HepG2 (cell line): ENCODE data around the gene CCDC28A. TPM values are rescaled to one million over a fixed set of nuclear protein-coding genes. Genes with fewer than 3 reads are reported as not detected.

Source experiments
- ARID3A ChIP-seq: IDR thresholded peaks from 2 replicates; pipeline ENCODE4 v1.6.1; 2012; ENCODE audit warnings: low read depth, low read length, improper control_type of control experiment
- CEBPG ChIP-seq: IDR thresholded peaks from 2 replicates; pipeline ENCODE4 v1.6.1; 2016
- CREB1 ChIP-seq, 2 experiments: fragments of 450-650 bp in 1 of 2; IDR thresholded peaks; 2 replicates each; pipeline ENCODE4 v1.6.1; 2016 to 2017; ENCODE audit warnings: control low read depth in 1 of 2, mild to moderate bottlenecking in 1 of 2, missing compliant biosample characterization in 1 of 2, missing genetic modification characterization in 1 of 2
- HMG20A ChIP-seq: IDR thresholded peaks from 2 replicates; pipeline ENCODE4 v1.6.1; 2016; ENCODE audit warnings: borderline replicate concordance
- HMGXB4 ChIP-seq, 2 experiments: sonication (generic) in 1 of 2; formaldehyde crosslinking in 1 of 2; IDR thresholded peaks; 2 replicates each; pipeline versions ENCODE4 v1.4.0 to v1.6.1; 2018 to 2020; ENCODE audit warnings: missing genetic modification reagents in 2 of 2, borderline replicate concordance in 1 of 2, low read depth in 1 of 2, mild to moderate bottlenecking in 1 of 2, missing biosample characterization in 1 of 2
- HNF4G ChIP-seq, 2 experiments: sonication (generic) in 1 of 2; formaldehyde crosslinking in 1 of 2; IDR thresholded peaks; 2 replicates each; pipeline versions ENCODE4 v1.4.0 to v1.6.1; 2011 to 2020; ENCODE audit warnings: borderline replicate concordance in 2 of 2, low read depth in 2 of 2, mild to moderate bottlenecking in 2 of 2, low read length in 1 of 2, missing genetic modification reagents in 1 of 2, moderate library complexity in 1 of 2
- KLF13 ChIP-seq: sonication (generic); formaldehyde crosslinking; IDR thresholded peaks from 2 replicates; pipeline ENCODE4 v1.4.0; 2020; ENCODE audit warnings: mild to moderate bottlenecking, missing genetic modification reagents
- MAFG ChIP-seq: sonication (generic); formaldehyde crosslinking; IDR thresholded peaks from 2 replicates; pipeline ENCODE4 v1.5.1; 2020; ENCODE audit warnings: mild to moderate bottlenecking, missing genetic modification reagents
- MEIS2 ChIP-seq: sonication (generic); formaldehyde crosslinking; IDR thresholded peaks from 2 replicates; pipeline ENCODE4 v1.9.0; 2021; ENCODE audit warnings: mild to moderate bottlenecking, missing genetic modification reagents
- PHF8 ChIP-seq: sonication (generic); formaldehyde crosslinking; IDR thresholded peaks from 2 replicates; pipeline ENCODE4 v1.5.0; 2020; ENCODE audit warnings: missing genetic modification reagents
- SMC3 ChIP-seq: IDR thresholded peaks from 2 replicates; pipeline ENCODE4 v1.6.1; 2011; ENCODE audit warnings: low read length, improper control_type of control experiment
- TBX3 ChIP-seq: fragments of 450-650 bp; IDR thresholded peaks from 2 replicates; pipeline ENCODE4 v1.6.1; 2017; ENCODE audit warnings: antibody characterized with exemption, mild to moderate bottlenecking, inconsistent platforms, borderline replicate concordance
- TCF7 ChIP-seq: sonication (generic); IDR thresholded peaks from 2 replicates; pipeline ENCODE4 v1.6.1; 2016; ENCODE audit warnings: antibody characterized with exemption, low read depth
- TOPORS ChIP-seq: sonication (generic); formaldehyde crosslinking; IDR thresholded peaks from 2 replicates; pipeline ENCODE4 v1.8.0; 2023; ENCODE audit warnings: mild to moderate bottlenecking, missing genetic modification reagents
- U2AF2 ChIP-seq: fragments of 200-400 bp; formaldehyde crosslinking; IDR thresholded peaks from 2 replicates; pipeline ENCODE4 v1.6.1; 2017; ENCODE audit warnings: low read depth, mild to moderate bottlenecking, low read length
- ZBTB33 ChIP-seq: sonication (generic); formaldehyde crosslinking; IDR thresholded peaks from 2 replicates; pipeline ENCODE4 v1.4.0; 2020; ENCODE audit warnings: missing genetic modification reagents
- ZNF282 ChIP-seq: fragments of 450-650 bp; IDR thresholded peaks from 2 replicates; pipeline ENCODE4 v1.6.1; 2018; ENCODE audit not compliant: partially characterized antibody
- ZNF430 ChIP-seq: sonication (generic); formaldehyde crosslinking; IDR thresholded peaks from 2 replicates; pipeline ENCODE4 v1.9.0; 2021; ENCODE audit warnings: mild to moderate bottlenecking, missing genetic modification reagents
- ZNF512B ChIP-seq: sonication (generic); formaldehyde crosslinking; IDR thresholded peaks from 2 replicates; pipeline ENCODE4 v1.5.1; 2020; ENCODE audit warnings: missing genetic modification reagents, mild to moderate bottlenecking, borderline replicate concordance
- ZNF563 ChIP-seq: sonication (generic); formaldehyde crosslinking; IDR thresholded peaks from 2 replicates; pipeline ENCODE4 v1.8.0; 2022; ENCODE audit warnings: mild to moderate bottlenecking, moderate library complexity, missing genetic modification reagents
- ZNF784 ChIP-seq: sonication (generic); formaldehyde crosslinking; IDR thresholded peaks from 2 replicates; pipeline ENCODE4 v1.5.1; 2020; ENCODE audit warnings: missing genetic modification reagents, mild to moderate bottlenecking, borderline replicate concordance
- polyA plus RNA-seq, 8 experiments: library from polyadenylated mRNA; depleted of rRNA in 3 of 8; stranded (reverse) in 7 of 8; unstranded in 1 of 8; fragments of >200 nt; fragmentation: Illumina TruSeq in 4 of 8; extraction: Trizol in 4 of 8; gene quantifications; 2 replicates each; pipeline versions ENCODE4 v1.2.1 to v1.2.3, GENCODE V29; 2011 to 2016; ENCODE audit warnings: low read depth in 4 of 8, missing spikeins in 1 of 8, mixed read lengths in 1 of 8; ENCODE audit not compliant: insufficient read depth in 1 of 8
- total RNA-seq, 5 experiments: library from RNA; depleted of rRNA; stranded (reverse); fragments of >200 nt; fragmentation: Illumina TruSeq; extraction: Trizol; gene quantifications; 2 replicates each; pipeline ENCODE4 v1.2.3, GENCODE V29; 2016; ENCODE audit warnings: low read depth in 1 of 5

Gene CCDC28A
- total and polyA plus RNA-seq, 2 of the 13 experiments (the other 11 are each of a cell fraction or from before 2014, with no cell fraction given), result 15.8 TPM

- TF ChIP-seq HMGXB4 (CRISPR knock-in tag; IDR thresholded peaks at IDR 0.05; ENCODE audit: borderline replicate concordance in 1 of 2, low read depth in 1 of 2) (0 out of 4 replicates have a peak, but pooled peaks of 1 of the 2 experiments have one; percentile 52), ZNF784 (CRISPR knock-in tag) (peak; percentile 44; the same call in 1 of the 2 replicates), ZNF512B (no peak), TOPORS (CRISPR knock-in tag) (no peak), KLF13 (CRISPR knock-in tag) (no peak), TCF7 (no peak), MEIS2 (no peak), MAFG (no peak), CEBPG (CRISPR knock-in tag) (0 out of 2 replicates have a peak, but pooled peaks have one; percentile 14), CREB1 (IDR thresholded peaks at IDR 0.05) (no peak), CREB1 (CRISPR knock-in tag; IDR thresholded peaks at IDR 0.05) (no peak), ZNF430 (CRISPR knock-in tag) (no peak), TBX3 (no peak), ZBTB33 (CRISPR knock-in tag) (peak; percentile 69; the same call in 1 of the 2 replicates), HMG20A (CRISPR knock-in tag) (peak; percentile 29; the same call in 1 of the 2 replicates), ZNF282 (no peak), ZNF563 (CRISPR knock-in tag) (no peak), PHF8 (no peak), HNF4G (IDR thresholded peaks at IDR 0.05; ENCODE audit: borderline replicate concordance, low read depth, low read length) (0 out of 2 replicates have a peak, but pooled peaks have one; percentile 13), HNF4G (CRISPR knock-in tag; IDR thresholded peaks at IDR 0.05; ENCODE audit: borderline replicate concordance, low read depth) (no peak), U2AF2 (no peak), ARID3A (peak; percentile 54; the same call in 1 of the 2 replicates), SMC3 (peak; percentile 40; the same call in 1 of the 2 replicates)
Measured at GRCh38 chr6:138724015-138724414, 49.6 kb upstream of the CCDC28A start (continued).
